NCI-H2171 treated with DMSO at 0.1 percent for 48 hours (cell line): ENCODE measurements around the gene IGF1R.

ENCODE experiments used
- DNase-seq: peaks from one replicate; lab custom pipeline; 2025; lab: John Stamatoyannopoulos, UW

The IGF1R gene

DNA sequence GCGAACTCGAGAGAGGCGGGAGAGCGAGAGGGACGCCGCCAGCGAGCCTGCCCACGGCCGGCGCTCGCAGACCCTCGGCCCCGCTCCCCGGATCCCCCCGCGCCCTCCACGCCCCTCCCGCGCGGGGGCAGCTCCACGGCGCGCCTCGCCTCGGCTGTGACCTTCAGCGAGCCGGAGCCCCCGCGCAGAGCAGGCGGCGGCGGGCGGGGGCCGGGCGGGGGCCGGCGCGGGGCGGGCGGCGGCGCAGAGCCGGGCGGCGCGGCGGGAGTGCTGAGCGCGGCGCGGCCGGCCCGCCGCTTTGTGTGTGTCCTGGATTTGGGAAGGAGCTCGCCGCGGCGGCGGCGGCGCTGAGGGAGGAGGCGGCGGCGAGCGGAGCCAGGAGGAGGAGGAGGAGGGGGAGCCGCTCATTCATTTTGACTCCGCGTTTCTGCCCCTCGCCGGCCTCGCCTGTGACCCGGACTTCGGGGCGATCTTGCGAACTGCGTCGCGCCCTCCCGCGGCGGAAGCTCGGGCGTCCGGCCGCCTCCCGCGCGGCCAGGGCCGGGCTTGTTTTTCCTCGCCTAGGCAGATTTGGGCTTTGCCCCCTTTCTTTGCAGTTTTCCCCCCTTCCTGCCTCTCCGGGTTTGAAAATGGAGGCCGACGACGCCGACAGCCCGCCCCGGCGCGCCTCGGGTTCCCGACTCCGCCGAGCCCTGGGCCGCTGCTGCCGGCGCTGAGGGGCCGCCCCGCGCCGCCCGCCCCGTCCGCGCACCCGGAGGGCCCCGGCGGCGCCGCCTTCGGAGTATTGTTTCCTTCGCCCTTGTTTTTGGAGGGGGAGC, 524 bp downstream of the IGF1R start:
- DNase-seq, result peak; percentile 16

DNA sequence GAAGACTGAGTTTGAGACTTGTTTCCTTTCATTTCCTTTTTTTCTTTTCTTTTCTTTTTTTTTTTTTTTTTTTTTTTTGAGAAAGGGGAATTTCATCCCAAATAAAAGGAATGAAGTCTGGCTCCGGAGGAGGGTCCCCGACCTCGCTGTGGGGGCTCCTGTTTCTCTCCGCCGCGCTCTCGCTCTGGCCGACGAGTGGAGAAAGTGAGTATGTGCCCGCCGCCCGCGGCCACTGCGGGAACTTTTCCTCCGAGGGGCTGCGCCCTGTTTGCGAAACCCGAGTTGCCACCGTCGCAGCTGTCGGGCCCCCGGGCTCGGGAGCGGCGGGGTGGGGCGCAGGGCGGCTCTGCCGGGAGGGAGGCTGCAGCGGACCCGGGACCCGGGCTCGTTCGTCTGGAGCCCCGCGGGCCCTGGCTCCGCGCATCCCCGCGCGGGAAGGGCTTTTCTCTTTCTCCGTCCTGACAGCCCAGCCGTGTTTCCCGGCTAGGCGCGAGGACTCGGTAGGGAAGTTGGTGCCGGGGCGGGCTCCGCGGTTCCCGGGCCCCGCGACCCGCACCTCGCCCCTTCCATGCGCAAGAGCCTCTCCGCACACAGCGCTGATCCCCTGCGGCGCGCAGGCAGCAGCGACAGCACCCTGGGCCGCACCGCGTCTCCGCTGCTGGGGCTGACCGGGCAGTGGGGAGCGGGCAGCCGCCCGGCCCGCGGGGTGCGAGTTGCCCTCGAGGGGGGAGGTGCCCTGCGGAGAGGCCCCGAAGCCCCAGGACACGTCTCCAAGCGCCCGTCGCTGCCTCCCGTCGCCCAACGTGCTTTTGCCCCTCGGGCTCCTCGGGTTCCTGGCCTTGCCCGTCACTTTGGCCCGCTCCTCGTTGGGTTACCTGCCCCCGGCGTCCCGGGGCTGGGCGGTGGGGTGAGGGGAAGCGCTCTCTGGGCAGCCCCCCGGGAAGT, 1.4 kb downstream of the IGF1R start:
- DNase-seq, result no peak

DNA sequence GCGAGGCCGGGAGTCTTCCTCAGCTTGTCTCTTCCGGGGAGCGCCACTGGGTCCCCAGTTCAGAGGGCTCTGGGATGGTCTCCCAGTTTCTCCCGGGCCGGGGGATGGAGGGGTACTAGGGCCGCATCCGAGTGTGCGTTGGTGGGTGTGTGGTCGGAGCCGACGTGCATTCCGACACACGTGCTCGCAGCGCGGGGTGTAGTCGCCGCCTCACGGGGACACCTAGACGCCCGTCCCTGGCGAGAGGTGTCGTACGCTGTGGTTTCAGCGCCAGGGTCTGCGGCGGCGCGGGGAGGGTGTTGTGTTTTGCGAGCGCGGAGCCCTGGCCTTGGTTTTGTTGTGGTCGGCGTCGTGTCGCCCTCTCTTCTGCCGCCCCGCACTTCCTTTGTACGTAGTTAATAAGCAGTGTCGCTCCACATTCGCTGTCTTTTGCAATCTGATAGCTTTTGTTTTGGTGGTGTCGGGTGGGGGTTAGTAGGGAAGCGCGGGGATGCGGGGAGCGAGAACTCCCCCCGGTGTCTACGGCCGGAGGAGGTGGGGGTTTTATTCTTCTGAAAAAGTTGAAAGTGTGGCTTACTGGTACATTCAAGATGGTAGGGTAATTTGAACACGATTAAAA, 2.2 kb downstream of the IGF1R start:
- DNase-seq, result peak; percentile 32

DNA sequence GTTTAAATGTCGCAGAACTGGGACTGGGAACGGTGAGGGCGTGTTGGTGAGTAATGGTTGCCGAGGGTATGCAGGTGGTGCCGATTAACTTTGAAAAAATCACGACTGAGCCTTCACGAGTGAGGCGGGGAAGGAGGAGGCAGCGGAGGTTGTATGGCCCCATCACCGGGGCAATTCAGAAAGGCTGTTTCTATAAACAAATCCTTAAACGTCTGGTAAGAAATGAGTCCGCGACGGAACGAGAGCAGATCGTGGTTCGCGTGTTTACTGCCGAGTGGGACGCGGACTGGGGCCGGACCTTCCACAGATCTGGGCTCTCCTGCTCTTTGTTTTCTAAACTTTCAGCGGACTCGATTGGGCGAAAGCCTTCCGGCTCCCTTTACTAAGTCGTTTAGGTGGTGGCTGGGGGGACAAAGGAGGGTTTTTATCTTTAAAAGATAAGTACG, 2.7 kb downstream of the IGF1R start:
- DNase-seq, result no peak

DNA sequence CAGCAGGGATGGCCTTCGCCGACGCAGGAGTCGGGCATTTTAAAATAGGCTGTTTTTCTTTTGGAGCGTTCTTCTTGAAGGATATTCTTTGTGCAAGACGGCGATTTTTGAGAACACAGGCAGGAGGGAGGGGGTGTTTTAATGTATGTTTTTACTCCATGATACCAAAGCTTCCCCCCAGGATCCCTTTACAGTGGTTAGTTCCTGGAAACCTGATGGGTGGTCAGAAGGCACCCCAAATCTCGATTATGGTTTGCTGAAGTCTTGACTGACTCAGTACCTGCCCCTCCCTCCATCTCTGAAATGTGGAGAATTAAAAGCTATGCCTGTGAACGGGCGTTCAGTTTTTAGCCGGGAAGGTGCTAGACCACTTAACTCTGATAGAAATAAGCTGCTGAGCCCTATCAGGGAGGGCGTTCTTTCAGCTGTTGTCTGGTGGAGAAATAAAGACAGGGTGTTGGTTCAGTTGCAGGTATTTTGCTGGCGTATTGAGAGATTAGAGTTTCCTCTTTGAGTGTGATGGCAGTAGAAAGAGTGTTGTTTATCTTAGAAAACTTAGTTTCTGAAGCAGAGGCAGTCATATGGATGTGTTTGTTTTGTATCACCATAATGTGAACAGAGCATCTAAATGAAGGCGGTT, 3.4 kb downstream of the IGF1R start:
- no peak for DNase-seq

DNA sequence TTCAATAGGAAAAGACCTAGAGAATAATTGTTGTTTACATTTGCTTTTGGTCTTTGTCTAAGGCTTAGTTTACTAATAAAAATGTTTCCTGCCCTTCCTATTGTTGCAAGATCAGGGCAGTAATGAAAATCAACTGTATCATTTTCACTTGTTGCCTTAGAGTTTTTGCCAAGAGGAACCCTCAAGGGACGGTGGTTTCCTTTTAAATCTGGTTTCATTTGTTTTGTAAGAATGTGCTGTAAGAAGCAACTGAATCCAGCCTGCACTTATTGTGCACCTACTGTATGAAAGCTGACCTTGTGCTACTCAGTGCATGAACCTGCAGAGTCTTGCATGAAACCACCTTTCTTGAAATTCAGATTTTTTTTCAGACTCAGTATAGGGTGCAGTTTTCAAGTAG, 5.3 kb downstream of the IGF1R start:
- DNase-seq, result no peak

DNA sequence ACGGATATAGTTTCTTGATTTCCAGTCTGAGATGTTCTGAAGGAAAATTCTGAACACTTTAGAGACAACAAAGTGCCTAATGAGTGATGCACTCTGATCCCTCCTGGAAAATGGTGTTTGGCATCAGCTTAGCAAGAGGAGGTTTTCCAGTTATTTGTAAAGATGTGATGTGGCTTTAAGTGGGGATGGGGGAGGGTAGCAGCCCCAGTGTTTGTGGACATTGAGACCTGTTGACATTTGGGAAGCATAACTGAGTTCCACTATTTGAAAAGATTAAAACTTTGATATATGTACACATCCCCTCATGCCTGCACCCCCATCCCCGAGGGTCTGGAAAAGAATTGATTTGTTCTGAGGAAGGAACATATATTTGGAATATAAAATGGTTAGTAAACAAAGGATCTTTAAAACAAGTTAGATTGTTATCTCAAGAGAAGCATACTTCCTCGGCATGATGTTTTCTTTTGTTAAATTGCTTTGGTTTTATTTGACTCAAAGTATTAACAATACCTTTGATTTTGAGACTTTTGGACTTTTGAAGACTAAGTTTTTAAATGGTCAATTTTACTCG, 6.5 kb downstream of the IGF1R start:
- DNase-seq, result no peak

DNA sequence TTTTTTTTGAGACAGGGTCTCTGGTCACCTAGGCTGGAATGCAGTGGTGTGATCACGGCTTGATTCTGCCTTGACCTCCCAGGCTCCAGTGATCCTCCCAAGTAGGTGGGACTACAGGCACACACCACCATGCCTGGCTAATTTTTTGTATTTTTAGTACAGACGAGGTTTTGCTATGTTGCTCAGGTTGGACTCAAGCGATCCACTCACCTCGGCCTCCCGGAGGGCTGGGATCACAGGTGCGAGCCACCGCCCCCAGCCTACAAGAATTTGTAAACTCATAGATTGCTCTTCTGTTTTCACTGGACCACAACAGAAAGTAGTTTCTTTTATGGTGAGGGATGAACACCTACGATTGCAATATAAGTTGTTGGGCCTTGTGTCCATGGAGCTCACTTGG, 7.4 kb downstream of the IGF1R start:
- no peak for DNase-seq

DNA sequence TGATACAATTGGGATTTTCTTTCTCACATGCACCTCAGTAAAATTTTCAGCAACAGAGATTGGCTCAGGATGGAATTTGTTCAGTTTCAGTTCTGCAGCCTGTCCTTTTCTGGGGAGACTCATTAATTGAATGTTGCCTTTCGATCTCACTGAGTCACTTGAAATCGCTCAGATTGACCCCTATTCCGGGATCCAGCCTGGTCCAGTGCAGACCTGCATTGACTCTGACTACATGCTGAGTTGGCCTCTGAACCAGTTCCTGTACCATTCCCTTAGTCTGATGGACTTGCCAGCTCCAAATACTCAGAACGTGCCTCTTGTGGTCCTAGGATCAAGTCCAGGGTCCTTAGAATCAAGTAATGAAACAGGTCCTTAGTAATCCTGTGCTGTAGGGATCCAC, 9.4 kb downstream of the IGF1R start:
- DNase-seq, result no peak

DNA sequence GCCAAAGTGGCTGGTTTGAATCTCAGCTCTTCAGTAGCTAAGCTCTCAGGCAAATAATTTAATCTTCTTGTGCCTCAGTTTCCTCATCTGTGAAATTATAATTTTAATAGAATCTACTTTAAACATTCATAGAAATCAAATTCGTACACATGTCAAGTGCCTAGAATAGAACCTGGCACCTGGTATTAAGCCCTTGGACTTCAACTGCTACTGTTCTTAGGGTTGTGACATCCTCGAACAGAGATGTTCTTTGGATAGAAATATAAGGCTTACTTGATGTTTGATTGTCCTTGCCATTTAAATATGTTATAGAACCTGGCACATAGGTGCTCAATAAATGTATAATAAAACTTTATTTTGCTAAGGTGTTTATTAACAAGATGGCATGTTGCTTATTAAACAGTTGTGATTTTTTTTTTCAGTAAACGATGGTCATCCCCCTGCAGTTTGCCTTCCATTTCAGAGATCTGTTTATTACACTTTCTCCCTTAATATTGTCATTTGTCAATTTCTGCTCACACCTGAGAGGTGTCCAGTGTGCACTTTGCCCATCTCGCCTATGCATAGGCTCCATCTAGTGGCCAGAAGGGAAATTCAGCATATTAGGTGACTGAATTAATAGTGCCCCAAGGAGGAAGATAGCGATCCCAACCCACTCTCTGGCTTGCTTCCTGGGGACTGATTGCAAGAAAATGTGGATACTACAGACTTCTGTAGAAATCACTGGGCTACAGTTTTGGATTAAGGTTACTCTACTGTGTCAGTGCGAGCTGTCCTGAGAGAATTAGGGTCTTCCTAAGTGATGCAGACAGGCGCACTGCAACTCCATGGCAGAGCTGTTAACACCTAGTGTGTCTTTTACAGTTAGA, 10.7 kb downstream of the IGF1R start:
- DNase-seq, result peak; percentile 47

DNA sequence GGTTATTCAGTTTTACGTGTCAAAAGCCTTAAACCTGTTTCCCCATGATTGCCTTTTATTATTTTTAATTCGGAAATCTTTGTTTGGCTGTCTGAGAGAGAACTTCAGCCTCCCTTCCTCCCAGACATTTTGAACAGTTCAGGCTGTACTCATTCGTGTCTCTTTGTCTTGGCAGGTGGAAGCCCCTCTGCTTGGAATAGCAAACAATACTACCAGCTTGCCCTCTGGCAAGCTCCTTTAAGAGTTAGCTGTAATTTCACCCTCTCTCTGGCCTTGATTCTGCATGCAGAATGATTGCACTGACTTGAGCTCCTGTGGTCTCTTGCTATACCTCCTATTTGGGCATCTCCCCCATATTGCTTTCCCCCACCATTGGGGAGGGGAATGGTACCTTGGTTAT, 11.7 kb downstream of the IGF1R start:
- no peak for DNase-seq

DNA sequence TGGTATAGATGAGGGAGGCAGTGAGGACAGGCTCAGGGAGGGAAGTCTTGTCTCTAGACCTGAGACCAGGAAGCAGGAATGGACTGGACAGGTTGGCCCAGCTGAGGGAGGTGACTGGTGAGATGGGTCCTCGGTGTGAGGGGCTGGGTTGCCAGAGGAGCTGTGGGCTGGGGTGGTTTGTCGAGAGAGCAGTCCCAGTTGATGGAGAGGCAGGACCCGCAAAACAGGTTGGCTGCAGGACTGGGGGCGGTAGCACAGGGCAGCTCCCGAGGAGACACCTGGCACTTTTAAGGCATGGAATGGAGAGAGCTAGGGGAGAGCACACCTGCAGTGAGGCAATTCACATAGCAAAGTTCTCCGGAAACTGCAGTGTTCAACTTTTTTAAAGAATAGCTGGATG, 14.7 kb downstream of the IGF1R start:
- DNase-seq, result no peak

DNA sequence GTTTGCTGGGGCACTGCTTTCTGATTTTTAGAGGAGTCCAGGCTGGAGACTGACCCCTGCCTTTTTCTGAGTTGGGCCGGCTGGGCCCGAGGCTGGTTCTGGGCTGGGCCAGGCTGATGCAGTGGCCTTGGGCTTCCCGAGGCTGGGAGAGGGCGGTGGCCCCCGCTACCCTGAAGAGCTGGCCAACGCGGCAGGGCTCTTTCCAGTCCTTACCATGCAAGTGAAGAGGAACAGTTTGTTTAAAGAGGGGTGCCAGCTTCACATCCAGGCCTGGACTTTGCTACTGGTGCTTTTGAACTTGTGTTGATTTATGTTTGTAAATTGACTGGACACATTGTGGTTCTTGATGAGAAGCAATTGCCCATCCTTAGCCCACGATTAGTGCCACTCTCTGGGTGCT, 15.3 kb downstream of the IGF1R start:
- no peak for DNase-seq

DNA sequence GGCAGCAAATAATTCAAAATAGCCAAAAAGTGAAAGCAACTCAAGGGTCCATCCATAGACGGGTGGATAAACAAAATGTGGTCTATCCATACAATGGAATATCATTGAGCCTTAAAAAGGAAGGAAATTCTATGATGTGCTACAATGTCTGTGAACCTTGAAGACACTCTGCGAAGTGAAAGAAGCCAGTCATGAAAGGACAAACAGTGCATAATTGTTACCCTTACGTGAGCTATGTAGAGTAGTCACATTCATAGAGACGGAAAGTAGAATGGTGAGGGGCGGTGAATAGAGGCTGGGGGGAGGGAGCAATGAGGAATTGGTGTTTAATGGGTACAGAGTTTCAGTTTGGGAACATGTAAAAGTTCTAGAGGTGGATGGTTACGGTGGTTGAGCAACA, 18.1 kb downstream of the IGF1R start:
- DNase-seq, result no peak

DNA sequence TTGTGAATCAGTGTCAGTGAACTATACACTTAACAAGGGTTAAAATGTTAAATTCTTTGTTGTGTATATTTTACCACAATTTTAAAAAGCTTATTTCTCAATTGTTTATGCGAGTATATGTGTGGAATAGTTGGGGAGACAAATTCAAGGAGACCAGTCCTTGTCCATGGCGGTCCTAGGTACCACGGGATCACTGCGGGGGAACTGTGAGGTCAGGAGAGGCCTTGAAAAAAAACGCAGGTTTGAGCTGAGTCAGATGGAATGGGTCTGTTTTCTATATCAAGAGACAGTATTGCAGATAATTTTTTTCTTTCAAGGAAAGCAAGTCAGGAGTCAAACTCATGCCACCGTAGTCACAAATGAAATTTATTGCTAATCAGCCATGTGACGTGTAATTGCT, 18.5 kb downstream of the IGF1R start:
- DNase-seq, result no peak

DNA sequence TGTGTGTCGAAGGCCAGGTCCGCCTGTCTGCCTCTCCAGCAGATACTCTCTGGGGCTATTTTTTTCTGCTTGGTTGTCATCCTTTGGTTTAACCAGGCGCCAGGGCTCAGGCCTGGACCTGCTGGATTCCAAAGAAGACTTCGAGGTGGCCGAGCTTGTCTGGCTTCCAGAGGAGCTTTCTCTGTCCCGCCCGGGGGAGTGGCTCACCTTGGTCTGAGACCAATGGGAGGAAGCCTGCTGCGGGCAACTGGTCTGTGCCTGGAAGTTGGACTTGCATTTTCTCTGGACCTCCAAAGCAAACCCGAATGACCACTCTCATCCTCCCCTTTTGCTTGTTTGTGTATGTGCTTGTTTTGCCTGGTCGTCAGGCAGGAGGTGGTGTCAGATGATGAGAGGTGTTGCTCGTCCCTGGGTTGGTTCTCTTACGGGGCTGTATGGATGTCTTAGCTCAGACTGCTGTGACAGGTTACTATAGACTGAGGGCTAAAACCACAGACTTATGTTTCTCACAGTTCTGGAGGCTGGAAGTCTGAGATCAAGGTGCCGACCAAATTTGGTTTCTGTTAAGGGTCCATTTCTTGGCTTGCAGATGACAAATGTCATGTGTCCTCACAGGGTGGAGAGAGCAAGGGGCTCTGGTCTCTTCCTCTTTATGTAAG, 19.3 kb downstream of the IGF1R start:
- DNase-seq, result no peak

DNA sequence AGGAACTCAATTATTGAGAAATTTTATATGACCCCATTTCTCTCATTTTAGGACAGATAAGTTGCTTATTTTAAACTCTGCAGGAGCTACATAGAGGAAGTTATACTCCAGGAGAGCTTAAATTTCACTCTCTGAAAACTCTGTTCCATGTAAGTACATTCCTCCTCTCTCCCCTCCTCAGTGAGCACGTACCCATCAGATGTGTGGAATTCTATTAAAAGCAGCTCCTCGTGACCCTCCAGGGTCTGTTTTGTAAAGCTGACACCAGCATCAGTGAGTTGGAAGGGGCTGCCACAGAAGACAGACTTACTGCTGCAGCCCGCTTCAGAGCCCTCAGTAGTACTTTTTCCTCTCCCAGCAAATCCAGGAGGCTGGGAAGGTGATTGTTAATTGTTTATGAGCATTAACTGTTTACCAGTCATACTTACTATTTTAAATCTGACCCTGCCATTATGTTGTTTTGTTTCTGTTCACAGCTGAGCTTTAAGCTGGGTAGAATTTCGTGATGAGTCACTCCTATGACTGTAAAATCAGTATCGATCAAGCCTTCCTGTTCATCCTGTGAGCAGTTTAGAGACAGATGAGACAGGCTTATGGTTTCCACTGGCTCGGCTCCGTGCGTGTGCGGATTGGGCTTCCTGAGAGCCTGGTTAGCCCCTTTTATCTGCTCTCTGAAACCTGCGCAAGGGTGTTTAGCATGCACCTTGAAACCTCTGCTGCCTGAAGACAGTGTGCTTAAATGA, 20.4 kb downstream of the IGF1R start:
- DNase-seq, result peak; percentile 25

DNA sequence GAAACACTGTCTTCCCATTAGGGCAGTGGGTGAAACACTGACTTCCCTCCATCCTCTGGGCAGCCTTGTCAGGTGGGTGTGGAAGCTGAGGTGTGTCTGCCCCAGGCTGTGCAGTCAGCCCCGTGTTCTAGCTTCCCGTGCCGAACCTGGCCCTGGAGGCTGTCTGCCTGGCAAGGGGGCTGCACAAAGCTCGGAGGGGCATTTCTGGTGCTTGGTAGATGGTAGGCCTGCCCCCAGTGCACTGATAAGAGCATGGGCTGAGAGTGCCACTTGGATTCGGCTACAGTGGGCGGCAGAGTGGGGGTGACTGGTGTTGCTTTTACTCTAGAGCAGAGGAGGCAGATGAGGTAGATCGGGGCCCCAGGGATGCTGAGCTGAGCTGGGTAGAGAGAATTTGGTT, 21.3 kb downstream of the IGF1R start:
- DNase-seq, result no peak
